Measurements from ENCODE around the gene LTB. TPM values are rescaled to one million over a fixed set of nuclear protein-coding genes. Genes with fewer than 3 reads are reported as not detected.

The LTB gene
- total and polyA plus RNA-seq, 12 donors, result 0.26 to 10.0 (median 0.65) TPM; not detected in 1

DNA sequence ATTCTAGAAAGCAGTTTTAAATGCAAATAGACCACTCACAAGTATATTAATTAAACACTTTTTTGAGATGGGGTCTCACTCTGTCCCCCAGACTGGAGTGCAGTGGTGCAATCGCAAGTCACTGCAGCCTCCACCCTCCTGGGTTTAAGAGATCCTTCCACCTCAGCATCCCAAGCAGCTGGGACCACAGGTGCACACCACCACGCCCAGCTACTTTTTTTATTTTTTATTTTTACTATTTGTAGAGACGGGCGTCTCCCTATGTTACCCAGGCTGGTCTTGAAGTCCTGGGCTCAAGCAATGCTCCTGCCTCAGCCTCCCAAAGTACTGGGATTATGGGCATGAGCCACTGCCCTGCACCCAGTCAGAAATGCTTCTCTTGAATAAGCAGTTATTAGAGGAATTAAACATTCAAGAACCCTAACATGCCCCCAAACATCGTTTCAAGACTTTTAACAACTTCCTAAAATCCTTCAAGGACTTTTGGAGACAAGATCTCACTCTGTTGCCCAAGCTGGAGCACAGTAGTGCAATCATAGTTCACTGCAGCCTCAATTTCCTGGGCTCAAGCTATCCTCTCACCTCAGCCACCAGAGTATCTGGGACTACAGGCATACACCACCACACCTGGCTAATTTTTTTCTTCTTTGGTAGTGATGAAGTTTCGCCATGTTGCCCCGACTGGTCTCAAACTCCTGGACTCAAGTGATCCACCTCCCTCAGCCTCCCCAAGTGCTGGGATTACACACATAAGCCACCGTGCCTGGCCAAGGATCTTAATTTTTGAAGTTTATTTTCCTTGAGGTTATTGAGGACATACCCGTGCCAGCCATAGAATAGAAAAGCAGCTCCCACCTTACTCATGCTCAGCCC lies 50.2 kb downstream of the LTB start:
- ATAC-seq (no peak), DNase-seq (no peak)
- Histone ChIP-seq H3K4me1 (peaks cover 0 to 28% (median 0%) of the 10 kb centered on the region in 9 donors), H3K27me3 (no peaks in the 10 kb centered on the region), H3K4me3 (no peak overlapping the region), H3K36me3 (peaks cover 4 to 78% (median 66%) of the 10 kb centered on the region in 9 donors), H3K27ac (peak overlapping the region in 2 of 10 donors; percentile 14 to 48), H3K9me3 (no peaks in the 10 kb centered on the region)
- TF ChIP-seq, protein P1, sequence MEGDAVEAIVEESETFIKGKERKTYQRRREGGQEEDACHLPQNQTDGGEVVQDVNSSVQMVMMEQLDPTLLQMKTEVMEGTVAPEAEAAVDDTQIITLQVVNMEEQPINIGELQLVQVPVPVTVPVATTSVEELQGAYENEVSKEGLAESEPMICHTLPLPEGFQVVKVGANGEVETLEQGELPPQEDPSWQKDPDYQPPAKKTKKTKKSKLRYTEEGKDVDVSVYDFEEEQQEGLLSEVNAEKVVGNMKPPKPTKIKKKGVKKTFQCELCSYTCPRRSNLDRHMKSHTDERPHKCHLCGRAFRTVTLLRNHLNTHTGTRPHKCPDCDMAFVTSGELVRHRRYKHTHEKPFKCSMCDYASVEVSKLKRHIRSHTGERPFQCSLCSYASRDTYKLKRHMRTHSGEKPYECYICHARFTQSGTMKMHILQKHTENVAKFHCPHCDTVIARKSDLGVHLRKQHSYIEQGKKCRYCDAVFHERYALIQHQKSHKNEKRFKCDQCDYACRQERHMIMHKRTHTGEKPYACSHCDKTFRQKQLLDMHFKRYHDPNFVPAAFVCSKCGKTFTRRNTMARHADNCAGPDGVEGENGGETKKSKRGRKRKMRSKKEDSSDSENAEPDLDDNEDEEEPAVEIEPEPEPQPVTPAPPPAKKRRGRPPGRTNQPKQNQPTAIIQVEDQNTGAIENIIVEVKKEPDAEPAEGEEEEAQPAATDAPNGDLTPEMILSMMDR (IDR thresholded peaks at IDR 0.05), result no peak
- intact Hi-C loops (cut with DNase I), result loop anchor here in 1 of 10 donors (5.0 kb wide), 1 partner anchor 35 kb away; the partner anchor contains the start of gene MICB
- 76 to 77% methylated on average over 9 of the region's 9 CpGs for WGBS, 2 donors

DNA sequence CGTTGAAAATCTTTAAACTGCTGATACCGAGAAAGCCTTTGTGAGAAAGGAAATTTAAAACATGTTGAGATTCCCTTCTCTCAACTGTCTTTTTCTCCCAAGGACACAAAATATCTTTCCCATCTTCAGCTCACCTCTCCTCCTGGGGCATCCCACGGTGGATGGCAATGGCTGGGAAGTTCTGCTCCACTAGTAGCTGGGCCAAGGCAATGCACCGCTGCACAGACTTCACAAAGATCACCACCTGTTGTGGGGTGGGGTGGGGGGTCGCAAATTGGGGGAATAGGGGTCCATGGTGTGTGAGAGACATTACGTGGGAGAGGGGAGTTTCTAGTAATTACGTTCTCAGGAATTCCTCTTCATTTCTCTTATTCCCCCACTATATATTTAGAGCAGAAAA lies 51.1 kb downstream of the LTB start:
- DNase-seq (no peak), ATAC-seq (no peak)
- Histone ChIP-seq H3K27me3 (no peaks in the 10 kb centered on the region), H3K27ac (no peak overlapping the region), H3K9me3 (no peaks in the 10 kb centered on the region), H3K4me3 (no peak overlapping the region), H3K4me1 (peaks cover 0 to 21% (median 3%) of the 10 kb centered on the region in 9 donors), H3K36me3 (peaks cover 4 to 69% (median 57%) of the 10 kb centered on the region in 9 donors)
- intact Hi-C loops (cut with DNase I), result loop anchor here in 1 of 10 donors (5.0 kb wide), 1 partner anchor 34 kb away; the partner anchor contains the start of gene MICB
- WGBS, 2 donors, result 87 to 90% methylated on average over 7 of the region's 7 CpGs
- TF ChIP-seq, protein P1 (IDR thresholded peaks at IDR 0.05), result no peak

DNA sequence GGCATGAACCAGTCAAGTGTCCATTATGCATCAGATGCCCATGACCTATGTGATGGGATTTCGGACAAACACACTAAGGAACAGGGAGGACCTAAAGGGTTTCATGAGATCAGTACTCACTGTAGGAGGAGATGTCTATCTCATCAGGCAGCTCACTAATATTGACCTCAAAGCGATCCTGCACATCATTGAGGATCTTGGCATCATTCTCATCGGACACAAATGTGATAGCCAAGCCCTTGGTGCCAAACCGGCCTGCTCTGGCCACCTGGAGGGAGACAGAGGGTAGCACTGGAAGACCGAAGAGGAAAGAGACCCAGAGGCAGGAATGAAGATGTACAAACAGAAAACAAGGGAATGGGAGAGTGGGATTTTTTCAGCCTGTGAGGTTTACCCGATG lies 51.6 kb downstream of the LTB start:
- no peak for ATAC-seq
- H3K27me3 ChIP-seq, result no peaks in the 10 kb centered on the region
- H3K27ac ChIP-seq, result no peak overlapping the region
- intact Hi-C loops (cut with DNase I), result loop anchor here in 1 of 10 donors (5.0 kb wide), 1 partner anchor 33 kb away; the partner anchor contains the start of gene MICB
- H3K4me3 ChIP-seq, result no peak overlapping the region
- H3K9me3 ChIP-seq, result no peaks in the 10 kb centered on the region
- 57 to 65% methylated on average over 6 of the region's 6 CpGs for WGBS, 2 donors
- DNase-seq, result no peak
- TF ChIP-seq, protein P1 (IDR thresholded peaks at IDR 0.05), result no peak
- peaks cover 0 to 22% (median 3%) of the 10 kb centered on the region in 9 donors for H3K4me1 ChIP-seq
- peaks cover 4 to 64% (median 52%) of the 10 kb centered on the region in 9 donors for H3K36me3 ChIP-seq

Other genes with a start within 250 kb of the LTB start
Only the 30 nearest of the 35 such genes appear.
- 10 to 100 TPM in 2 of 10 donors, 1 to 10 TPM in 8; 3.2 to 15.0 (median 8.7) TPM for gene MICA, start 178.8 kb downstream of the LTB start, total RNA-seq
- gene MICA, start 178.8 kb downstream of the LTB start, polyA plus RNA-seq, result 10 to 100 TPM; 21.2 to 36.0 TPM
- gene MICB, start 84.3 kb downstream of the LTB start, total RNA-seq, result 1 to 10 TPM in 6 of 10 donors, under 1 TPM in 4; 0.66 to 4.3 (median 1.6) TPM
- gene MICB, start 84.3 kb downstream of the LTB start, polyA plus RNA-seq, result 1 to 10 TPM; 1.0 to 1.2 TPM
- gene MCCD1, start 53.5 kb downstream of the LTB start, total RNA-seq, result not detected
- gene MCCD1, start 53.5 kb downstream of the LTB start, polyA plus RNA-seq, result not detected
- gene DDX39B, start 40.4 kb downstream of the LTB start, total RNA-seq, result 100 to 1,000 TPM; 154 to 193 (median 172) TPM
- gene DDX39B, start 40.4 kb downstream of the LTB start, polyA plus RNA-seq, result 100 to 1,000 TPM; 160 to 422 TPM
- gene ATP6V1G2, start 35.8 kb downstream of the LTB start, total RNA-seq, result 1 to 10 TPM in 9 of 10 donors, under 1 TPM in 1; 0.97 to 2.2 (median 2.0) TPM
- gene ATP6V1G2, start 35.8 kb downstream of the LTB start, polyA plus RNA-seq, result 1 to 10 TPM in 1 of 2 donors, under 1 TPM in 1; 0.88 to 2.5 TPM
- 10 to 100 TPM in 9 of 10 donors, 1 to 10 TPM in 1; 9.7 to 15.8 (median 11.7) TPM for gene NFKBIL1, start 34.8 kb downstream of the LTB start, total RNA-seq
- 10 to 100 TPM; 18.5 to 22.2 TPM for gene NFKBIL1, start 34.8 kb downstream of the LTB start, polyA plus RNA-seq
- under 1 TPM in 2 of 10 donors, not detected in 8; 0.15 to 0.86 TPM for gene LTA, start 10.1 kb downstream of the LTB start, total RNA-seq
- gene LTA, start 10.1 kb downstream of the LTB start, polyA plus RNA-seq, result under 1 TPM; 0.06 to 0.44 TPM
- gene TNF, start 6.9 kb downstream of the LTB start, total RNA-seq, result 1 to 10 TPM in 2 of 10 donors, under 1 TPM in 7, not detected in 1; 0.33 to 3.0 (median 0.61) TPM
- gene TNF, start 6.9 kb downstream of the LTB start, polyA plus RNA-seq, result under 1 TPM; 0.16 to 0.51 TPM
- gene LST1, start 3.9 kb upstream of the LTB start, total RNA-seq, result 10 to 100 TPM in 1 of 10 donors, 1 to 10 TPM in 9; 2.6 to 35.6 (median 3.9) TPM
- 1 to 10 TPM; 6.5 to 8.7 TPM for gene LST1, start 3.9 kb upstream of the LTB start, polyA plus RNA-seq
- 1 to 10 TPM in 1 of 10 donors, under 1 TPM in 2, not detected in 7; 0.31 to 1.0 (median 0.33) TPM for gene NCR3, start 10.6 kb upstream of the LTB start, total RNA-seq
- gene NCR3, start 10.6 kb upstream of the LTB start, polyA plus RNA-seq, result not detected
- gene AIF1, start 32.8 kb upstream of the LTB start, total RNA-seq, result 10 to 100 TPM in 3 of 10 donors, 1 to 10 TPM in 7; 2.8 to 62.1 (median 6.2) TPM
- gene AIF1, start 32.8 kb upstream of the LTB start, polyA plus RNA-seq, result 10 to 100 TPM; 18.2 to 20.2 TPM
- 100 to 1,000 TPM in 4 of 10 donors, 10 to 100 TPM in 6; 83.9 to 105 (median 98.9) TPM for gene PRRC2A, start 38.3 kb upstream of the LTB start, total RNA-seq
- 100 to 1,000 TPM in 1 of 2 donors, 10 to 100 TPM in 1; 93.4 to 179 TPM for gene PRRC2A, start 38.3 kb upstream of the LTB start, polyA plus RNA-seq
- 100 to 1,000 TPM; 262 to 347 (median 300) TPM for gene BAG6, start 70.2 kb upstream of the LTB start, total RNA-seq
- 100 to 1,000 TPM; 311 to 522 TPM for gene BAG6, start 70.2 kb upstream of the LTB start, polyA plus RNA-seq
- gene APOM, start 73.5 kb upstream of the LTB start, total RNA-seq, result 1 to 10 TPM; 1.8 to 3.9 (median 2.5) TPM
- gene APOM, start 73.5 kb upstream of the LTB start, polyA plus RNA-seq, result 1 to 10 TPM; 3.2 to 7.4 TPM
- 10 to 100 TPM; 15.9 to 23.3 (median 18.0) TPM for gene C6orf47, start 78.4 kb upstream of the LTB start, total RNA-seq
- 10 to 100 TPM; 18.5 to 22.2 TPM for gene C6orf47, start 78.4 kb upstream of the LTB start, polyA plus RNA-seq
- 10 to 100 TPM; 14.5 to 23.8 (median 18.3) TPM for gene GPANK1, start 82.6 kb upstream of the LTB start, total RNA-seq
- 10 to 100 TPM; 15.4 to 17.8 TPM for gene GPANK1, start 82.6 kb upstream of the LTB start, polyA plus RNA-seq
- gene CSNK2B, start 83.7 kb upstream of the LTB start, total RNA-seq, result 100 to 1,000 TPM; 101 to 153 (median 115) TPM
- 100 to 1,000 TPM; 109 to 199 TPM for gene CSNK2B, start 83.7 kb upstream of the LTB start, polyA plus RNA-seq
- 1 to 10 TPM; 2.4 to 6.7 (median 3.8) TPM for gene LY6G5B, start 87.6 kb upstream of the LTB start, total RNA-seq
- 1 to 10 TPM; 3.6 to 7.3 TPM for gene LY6G5B, start 87.6 kb upstream of the LTB start, polyA plus RNA-seq
- gene LY6G5C, start 98.6 kb upstream of the LTB start, total RNA-seq, result 1 to 10 TPM; 1.2 to 3.5 (median 1.9) TPM
- 1 to 10 TPM; 2.0 to 2.6 TPM for gene LY6G5C, start 98.6 kb upstream of the LTB start, polyA plus RNA-seq
- 10 to 100 TPM; 24.3 to 40.3 (median 28.7) TPM for gene ABHD16A, start 120.9 kb upstream of the LTB start, total RNA-seq
- gene ABHD16A, start 120.9 kb upstream of the LTB start, polyA plus RNA-seq, result 10 to 100 TPM; 28.0 to 45.2 TPM
- gene LY6G6F, start 124.4 kb upstream of the LTB start, total RNA-seq, result not detected
- not detected for gene LY6G6F, start 124.4 kb upstream of the LTB start, polyA plus RNA-seq
- not detected for gene LY6G6D, start 132.9 kb upstream of the LTB start, total RNA-seq
- gene LY6G6D, start 132.9 kb upstream of the LTB start, polyA plus RNA-seq, result not detected
- gene LY6G6C, start 139.3 kb upstream of the LTB start, total RNA-seq, result not detected
- gene LY6G6C, start 139.3 kb upstream of the LTB start, polyA plus RNA-seq, result not detected
- gene MPIG6B, start 140.9 kb upstream of the LTB start, total RNA-seq, result under 1 TPM in 7 of 10 donors, not detected in 3; 0.11 to 0.97 (median 0.27) TPM
- under 1 TPM; 0.13 to 0.37 TPM for gene MPIG6B, start 140.9 kb upstream of the LTB start, polyA plus RNA-seq
- gene DDAH2, start 146.9 kb upstream of the LTB start, total RNA-seq, result 10 to 100 TPM; 35.2 to 61.6 (median 51.5) TPM
- gene DDAH2, start 146.9 kb upstream of the LTB start, polyA plus RNA-seq, result 100 to 1,000 TPM in 1 of 2 donors, 10 to 100 TPM in 1; 96.4 to 117 TPM
- gene CLIC1, start 154.1 kb upstream of the LTB start, total RNA-seq, result 100 to 1,000 TPM in 2 of 10 donors, 10 to 100 TPM in 8; 64.5 to 219 (median 87.9) TPM
- 100 to 1,000 TPM in 1 of 2 donors, 10 to 100 TPM in 1; 51.1 to 400 TPM for gene CLIC1, start 154.1 kb upstream of the LTB start, polyA plus RNA-seq
- 1 to 10 TPM in 8 of 10 donors, under 1 TPM in 2; 0.89 to 4.3 (median 2.6) TPM for gene MSH5, start 157.6 kb upstream of the LTB start, total RNA-seq
- gene MSH5, start 157.6 kb upstream of the LTB start, polyA plus RNA-seq, result 1 to 10 TPM in 1 of 2 donors, under 1 TPM in 1; 0.97 to 6.1 TPM
- 1 to 10 TPM in 1 of 10 donors, under 1 TPM in 6, not detected in 3; 0.52 to 1.2 (median 0.72) TPM for gene SAPCD1, start 180.2 kb upstream of the LTB start, total RNA-seq
- 1 to 10 TPM in 1 of 2 donors, under 1 TPM in 1; 0.36 to 1.9 TPM for gene SAPCD1, start 180.2 kb upstream of the LTB start, polyA plus RNA-seq
- gene VWA7, start 194.9 kb upstream of the LTB start, total RNA-seq, result 10 to 100 TPM in 9 of 10 donors, 1 to 10 TPM in 1; 10.0 to 28.3 (median 20.8) TPM
- 1 to 10 TPM; 2.2 to 6.6 TPM for gene VWA7, start 194.9 kb upstream of the LTB start, polyA plus RNA-seq
- 10 to 100 TPM; 22.4 to 43.4 (median 29.5) TPM for gene VARS1, start 213.3 kb upstream of the LTB start, total RNA-seq
- gene VARS1, start 213.3 kb upstream of the LTB start, polyA plus RNA-seq, result 10 to 100 TPM; 26.5 to 44.0 TPM

Data from heart right ventricle (tissue), 16 donors.